HUDEP-2 (cell line): ENCODE data around the gene TRIM60.
"Not testable (repeated sequence)": the region's sequence is repeated elsewhere in the genome, so short reads cannot be mapped to it uniquely, and the experiment has no call there.

ENCODE experiments used
- DNase-seq, 76 experiments: peaks; one replicate each; lab custom pipeline; 2025; ENCODE audit not compliant: unreplicated experiment in 76 of 76; lab: John Stamatoyannopoulos, UW

The TRIM60 gene

GRCh38 chr4:165031436-165032211, at the start of gene TRIM60:
Gene TRIM60, plus strand, starts transcription at chr4:165031999. Its CDS starts 8,074 bp downstream, at chr4:165040073.
- DNase-seq: no peak

DNA sequence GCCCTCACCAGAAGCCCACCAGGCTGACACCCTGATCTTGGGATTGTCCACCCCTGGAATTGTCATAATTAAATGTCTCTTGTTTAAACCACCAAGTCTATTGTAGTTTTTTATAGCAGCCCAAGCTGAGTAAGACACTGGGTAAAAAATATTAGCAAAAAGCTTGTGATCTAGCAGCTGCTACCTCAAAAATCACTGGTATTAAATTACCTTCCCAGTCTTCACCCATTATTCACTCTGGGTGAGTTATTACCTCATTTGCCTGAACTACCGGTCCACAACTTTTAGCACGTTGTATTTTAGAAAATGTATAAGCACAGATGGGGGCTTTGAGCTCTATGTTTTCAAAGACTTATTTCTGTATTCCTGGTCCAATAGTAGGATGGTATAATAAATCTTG, 42.3 kb upstream of the TRIM60 start:
- no peak for DNase-seq

GRCh38 chr4:164990786-164991185, 41.0 kb upstream of the TRIM60 start:
- DNase-seq: not testable (repeated sequence)

DNA sequence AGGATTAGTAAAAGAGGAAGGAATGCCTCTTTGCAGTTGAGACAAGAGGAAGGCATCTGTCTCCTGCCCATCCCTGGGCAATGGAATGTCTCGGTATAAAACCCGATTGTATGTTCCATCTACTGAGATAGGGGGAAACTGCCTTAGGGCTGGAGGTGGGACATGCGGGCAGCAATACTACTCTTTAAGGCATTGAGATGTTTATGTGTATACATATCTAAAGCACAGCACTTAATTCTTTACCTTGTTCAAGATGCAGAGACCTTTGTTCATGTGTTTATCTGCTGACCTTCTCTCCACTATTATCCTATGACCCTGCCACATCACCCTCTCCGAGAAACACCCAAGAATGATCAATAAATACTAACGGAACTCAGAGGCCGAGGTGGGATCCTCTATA, 35.7 kb upstream of the TRIM60 start:
- DNase-seq: not testable (repeated sequence)

GRCh38 chr4:164997324-164997723, 34.5 kb upstream of the TRIM60 start:
- DNase-seq: peak in 25 of 76 experiments; percentile 1 to 50 (median 10)

DNA sequence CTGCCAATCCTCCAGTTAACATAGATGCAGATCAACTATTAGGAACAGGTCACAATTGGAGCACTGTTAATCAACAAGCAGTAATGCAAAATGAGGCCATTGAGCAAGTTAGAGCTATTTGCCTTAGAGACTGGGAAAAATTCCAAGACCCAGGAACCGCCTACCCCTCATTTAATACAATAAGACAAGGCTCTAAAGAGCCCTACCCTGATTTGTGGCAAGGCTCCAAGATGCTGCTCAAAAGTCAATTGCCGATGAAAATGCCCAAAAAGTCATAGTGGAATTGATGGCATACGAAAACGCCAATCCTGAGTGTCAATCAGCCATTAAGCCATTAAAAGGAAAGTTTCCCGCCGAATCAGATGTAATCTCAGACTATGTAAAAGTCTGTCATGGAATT, 33.9 kb upstream of the TRIM60 start:
- DNase-seq: no peak

- DNase-seq: not testable (repeated sequence)
Observed at GRCh38 chr4:164998526-164999080, 33.2 kb upstream of the TRIM60 start.

- not testable (repeated sequence) for DNase-seq
Observed at GRCh38 chr4:165001957-165002356, 29.8 kb upstream of the TRIM60 start.

DNA sequence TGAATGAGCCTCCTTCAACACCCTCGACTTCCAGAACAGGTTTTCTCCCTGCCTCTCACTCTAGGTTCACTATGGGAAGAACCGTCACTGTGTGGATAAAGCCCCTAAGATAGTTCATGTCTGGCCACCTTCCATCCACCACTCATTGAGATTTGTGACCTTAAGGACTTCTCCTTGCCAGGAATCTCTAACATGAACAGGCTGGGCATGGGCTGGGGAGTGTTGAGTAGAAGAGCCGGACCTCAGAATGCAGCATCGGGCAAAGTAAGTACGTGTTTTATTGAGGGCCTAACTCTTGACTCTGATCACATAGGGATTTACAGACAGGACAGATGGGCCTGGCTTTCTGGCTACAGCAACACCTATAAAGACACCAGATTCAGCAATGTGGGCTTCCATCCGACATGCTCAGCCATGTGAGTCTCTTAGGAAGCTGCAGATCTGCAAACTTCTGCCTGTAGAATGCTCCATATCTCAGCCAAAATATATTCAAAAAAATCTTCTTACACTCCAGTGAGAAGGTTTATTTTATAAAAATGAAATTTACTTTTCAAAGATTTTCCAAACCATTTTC, 26.4 kb upstream of the TRIM60 start:
- no peak for DNase-seq

GRCh38 chr4:165006456-165006855, 25.3 kb upstream of the TRIM60 start:
- DNase-seq: no peak

DNA sequence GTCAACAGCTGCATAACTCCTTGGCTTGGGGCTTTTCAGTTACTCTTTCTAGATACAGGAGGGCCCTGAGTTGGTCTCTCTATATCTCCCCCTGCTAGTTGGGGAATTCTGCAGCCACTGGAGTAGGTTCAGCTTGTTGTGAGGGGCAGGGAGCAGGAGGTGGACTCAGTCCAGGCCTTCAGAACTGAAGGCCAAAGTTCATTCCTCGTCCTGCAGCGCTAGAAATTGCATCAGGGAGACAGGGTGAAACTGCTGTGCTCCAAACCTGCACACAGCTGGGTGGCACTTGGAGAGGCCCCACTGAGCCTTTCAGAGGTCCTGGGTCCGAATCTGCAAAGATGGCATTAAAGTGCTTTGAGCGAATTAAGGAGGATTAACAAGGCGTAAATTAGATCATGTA, 24.9 kb upstream of the TRIM60 start:
- DNase-seq: no peak

DNA sequence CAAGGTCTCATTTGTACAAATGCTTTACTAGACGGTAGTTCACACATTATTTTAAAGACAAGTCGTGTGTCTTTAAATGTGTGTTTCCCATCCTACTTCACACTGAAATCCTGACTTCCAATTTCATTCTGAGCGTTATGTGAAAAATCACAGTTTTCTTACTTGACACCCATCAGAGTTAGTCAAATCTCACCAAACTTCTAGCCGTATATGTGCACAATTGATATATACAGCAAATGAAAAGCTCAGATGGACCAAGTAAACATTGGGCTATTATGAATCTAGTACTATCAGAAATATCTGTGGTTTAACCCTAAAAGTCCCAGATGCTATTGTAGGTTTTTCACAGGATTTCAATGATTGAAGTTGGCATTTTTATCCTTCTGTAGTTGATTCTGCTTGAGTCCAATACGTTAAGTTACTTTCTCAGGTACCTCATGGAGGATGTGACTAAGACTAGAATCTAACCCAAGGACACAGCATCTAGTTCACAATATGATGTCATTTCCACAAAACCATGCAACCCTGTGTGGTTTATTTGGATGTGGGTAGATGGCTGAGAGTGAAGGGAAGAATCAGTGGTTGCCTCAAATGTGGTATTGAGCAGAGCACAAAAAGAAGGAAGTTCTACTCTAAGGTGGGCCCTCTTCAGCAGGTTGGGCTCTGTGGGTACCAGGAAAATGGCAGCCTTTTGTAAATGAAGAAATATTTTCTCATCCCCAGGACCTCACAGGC, 22.1 kb upstream of the TRIM60 start:
- no peak for DNase-seq

DNA sequence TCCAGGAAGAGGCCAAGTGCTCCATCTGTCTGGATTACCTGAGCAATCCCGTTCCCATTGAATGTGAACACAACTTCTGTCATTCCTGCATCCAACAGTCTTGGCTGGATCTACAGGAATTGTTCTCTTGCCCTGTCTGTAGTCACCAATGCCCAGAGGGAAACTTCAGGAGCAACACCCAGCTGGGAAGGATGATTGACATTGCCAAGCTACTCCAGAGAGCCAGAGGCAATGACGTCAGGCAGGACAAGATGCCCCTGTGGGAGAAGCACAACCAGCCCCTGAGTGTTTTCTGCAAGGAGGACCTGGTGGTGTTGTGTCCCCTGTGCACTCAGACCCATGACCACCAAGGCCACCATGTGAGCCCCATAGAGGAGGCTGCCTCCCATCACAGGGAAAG, 21.3 kb upstream of the TRIM60 start:
- DNase-seq: no peak

- DNase-seq: no peak
Observed at GRCh38 chr4:165010991-165011390, 20.8 kb upstream of the TRIM60 start.

DNA sequence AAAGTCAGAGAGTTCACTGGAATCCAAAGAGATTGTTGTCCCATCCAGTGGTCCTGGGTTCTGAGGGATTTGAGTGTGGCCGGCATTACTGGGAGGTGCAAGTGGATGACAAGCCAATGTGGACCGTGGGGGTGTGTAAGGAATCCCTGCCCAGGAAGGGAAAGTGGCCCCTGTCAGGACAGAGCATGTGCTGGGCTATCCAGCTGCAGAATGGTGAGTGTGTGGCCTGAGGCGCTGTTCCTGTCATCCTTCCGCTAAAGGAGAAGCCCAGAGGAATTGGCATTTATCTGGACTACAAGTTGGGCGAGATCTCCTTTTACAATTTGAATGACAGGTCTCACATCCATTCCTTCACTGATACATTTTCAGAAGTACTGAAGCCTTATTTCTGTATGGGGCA, 20.4 kb upstream of the TRIM60 start:
- no peak for DNase-seq

DNA sequence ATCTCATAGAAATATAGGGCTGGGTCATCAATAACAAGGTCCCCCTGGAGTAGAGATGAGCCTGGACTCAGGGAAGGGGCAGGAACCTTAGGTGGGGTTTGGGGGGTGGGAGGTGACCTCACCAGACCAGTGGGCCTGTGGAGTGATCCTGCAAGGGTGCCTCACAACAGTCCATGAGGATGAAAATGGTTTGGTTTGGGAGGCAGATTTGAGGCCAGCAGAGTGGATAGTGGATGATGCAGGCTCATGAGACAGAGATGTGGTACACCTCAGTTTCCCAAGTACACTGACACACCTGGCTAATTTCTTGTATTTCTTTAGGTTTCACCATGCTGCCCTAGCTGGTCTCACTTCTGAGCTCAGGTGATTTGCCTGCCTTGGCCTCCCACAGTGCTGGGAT, 18.1 kb upstream of the TRIM60 start:
- no peak for DNase-seq

- DNase-seq: peak in 5 of 76 experiments; percentile 1 to 29 (median 4)
Observed at GRCh38 chr4:165016971-165017370, 14.8 kb upstream of the TRIM60 start.

GRCh38 chr4:165019995-165020394, 11.8 kb upstream of the TRIM60 start:
- DNase-seq: not testable (repeated sequence)

DNA sequence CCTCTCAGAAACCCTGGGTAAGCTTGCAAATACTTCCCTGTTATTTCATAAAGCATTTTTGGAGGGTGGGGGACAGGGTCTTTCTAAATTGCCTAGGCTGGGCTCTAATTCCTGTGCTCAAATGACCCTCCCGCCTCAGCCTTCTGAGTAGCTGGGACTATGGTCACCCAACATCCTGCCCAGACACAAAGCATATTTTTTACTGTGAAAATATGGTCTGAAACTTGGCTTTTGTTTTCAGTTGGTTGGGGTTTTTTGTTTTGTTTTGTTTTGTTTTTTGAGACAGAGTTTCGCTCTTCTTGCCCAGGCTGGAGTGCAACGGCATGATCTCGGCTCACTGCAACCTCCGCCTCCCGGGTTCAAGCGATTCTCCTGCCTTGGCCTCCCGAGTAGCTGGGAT, 6.0 kb upstream of the TRIM60 start:
- DNase-seq: not testable (repeated sequence)

GRCh38 chr4:165027762-165028402, 3.9 kb upstream of the TRIM60 start:
- DNase-seq: no peak

GRCh38 chr4:165048170-165048569, 16.4 kb downstream of the TRIM60 start:
- DNase-seq: no peak
